ENCODE data around the gene KCNF1. TPM values are rescaled to one million over a fixed set of nuclear protein-coding genes. Genes with fewer than 3 reads are reported as not detected.

Gene KCNF1
- total and polyA plus RNA-seq, 11 donors = 0.20 to 0.36 (median 0.23) TPM; not detected in 5

DNA sequence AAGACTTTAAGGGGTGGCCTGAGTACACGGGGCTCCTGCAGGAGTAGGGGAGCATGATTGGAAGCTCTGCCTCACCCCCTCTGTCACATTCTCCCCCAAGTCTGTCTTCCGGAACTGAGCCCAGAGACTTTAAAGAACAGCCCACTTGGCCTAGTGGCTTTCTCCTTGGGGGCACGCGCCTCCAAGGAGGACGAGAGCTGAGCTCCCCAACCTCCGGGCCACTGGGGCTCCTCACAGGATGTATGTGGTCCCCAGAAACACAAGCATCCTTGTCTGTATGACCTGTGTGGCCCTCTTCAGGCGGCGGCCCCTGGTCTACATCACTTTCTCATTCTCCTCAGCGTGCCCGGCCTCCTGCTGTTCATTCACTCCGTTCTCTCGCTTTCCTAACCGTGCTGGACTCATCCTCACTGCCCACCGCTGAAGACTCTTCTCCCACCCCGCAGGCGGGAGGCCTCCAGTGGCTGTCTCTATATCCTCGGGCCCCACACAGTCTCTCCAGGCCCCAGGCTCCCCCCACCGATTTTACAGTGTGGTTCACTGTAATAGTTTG is 23.7 kb downstream of the KCNF1 start:
- peaks cover 0 to 6% (median 0%) of the 10 kb centered on the region in 12 donors for H3K4me1 ChIP-seq
- DNase-seq = no peak
- intact Hi-C loops (cut with DNase I) = loop anchor here in 1 of 10 donors (5.0 kb wide), 1 partner anchor 47 kb away; no protein-coding TSS in a partner anchor
- no peak for ATAC-seq
- H3K27me3 ChIP-seq = peaks cover 0 to 6% (median 0%) of the 10 kb centered on the region in 9 donors
- H3K27ac ChIP-seq = no peak overlapping the region
- TF ChIP-seq, protein P1, sequence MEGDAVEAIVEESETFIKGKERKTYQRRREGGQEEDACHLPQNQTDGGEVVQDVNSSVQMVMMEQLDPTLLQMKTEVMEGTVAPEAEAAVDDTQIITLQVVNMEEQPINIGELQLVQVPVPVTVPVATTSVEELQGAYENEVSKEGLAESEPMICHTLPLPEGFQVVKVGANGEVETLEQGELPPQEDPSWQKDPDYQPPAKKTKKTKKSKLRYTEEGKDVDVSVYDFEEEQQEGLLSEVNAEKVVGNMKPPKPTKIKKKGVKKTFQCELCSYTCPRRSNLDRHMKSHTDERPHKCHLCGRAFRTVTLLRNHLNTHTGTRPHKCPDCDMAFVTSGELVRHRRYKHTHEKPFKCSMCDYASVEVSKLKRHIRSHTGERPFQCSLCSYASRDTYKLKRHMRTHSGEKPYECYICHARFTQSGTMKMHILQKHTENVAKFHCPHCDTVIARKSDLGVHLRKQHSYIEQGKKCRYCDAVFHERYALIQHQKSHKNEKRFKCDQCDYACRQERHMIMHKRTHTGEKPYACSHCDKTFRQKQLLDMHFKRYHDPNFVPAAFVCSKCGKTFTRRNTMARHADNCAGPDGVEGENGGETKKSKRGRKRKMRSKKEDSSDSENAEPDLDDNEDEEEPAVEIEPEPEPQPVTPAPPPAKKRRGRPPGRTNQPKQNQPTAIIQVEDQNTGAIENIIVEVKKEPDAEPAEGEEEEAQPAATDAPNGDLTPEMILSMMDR (IDR thresholded peaks at IDR 0.05) = no peak
- no peak for TF ChIP-seq POLR2A (IDR thresholded peaks at IDR 0.05)
- H3K9me3 ChIP-seq = peaks cover 0 to 18% (median 9%) of the 10 kb centered on the region in 12 donors
- no peaks in the 10 kb centered on the region for H3K36me3 ChIP-seq
- WGBS, 4 donors = 84 to 87% (median 85%) methylated on average over 18 of the region's 18 CpGs
- no peak overlapping the region for H3K4me3 ChIP-seq

DNA sequence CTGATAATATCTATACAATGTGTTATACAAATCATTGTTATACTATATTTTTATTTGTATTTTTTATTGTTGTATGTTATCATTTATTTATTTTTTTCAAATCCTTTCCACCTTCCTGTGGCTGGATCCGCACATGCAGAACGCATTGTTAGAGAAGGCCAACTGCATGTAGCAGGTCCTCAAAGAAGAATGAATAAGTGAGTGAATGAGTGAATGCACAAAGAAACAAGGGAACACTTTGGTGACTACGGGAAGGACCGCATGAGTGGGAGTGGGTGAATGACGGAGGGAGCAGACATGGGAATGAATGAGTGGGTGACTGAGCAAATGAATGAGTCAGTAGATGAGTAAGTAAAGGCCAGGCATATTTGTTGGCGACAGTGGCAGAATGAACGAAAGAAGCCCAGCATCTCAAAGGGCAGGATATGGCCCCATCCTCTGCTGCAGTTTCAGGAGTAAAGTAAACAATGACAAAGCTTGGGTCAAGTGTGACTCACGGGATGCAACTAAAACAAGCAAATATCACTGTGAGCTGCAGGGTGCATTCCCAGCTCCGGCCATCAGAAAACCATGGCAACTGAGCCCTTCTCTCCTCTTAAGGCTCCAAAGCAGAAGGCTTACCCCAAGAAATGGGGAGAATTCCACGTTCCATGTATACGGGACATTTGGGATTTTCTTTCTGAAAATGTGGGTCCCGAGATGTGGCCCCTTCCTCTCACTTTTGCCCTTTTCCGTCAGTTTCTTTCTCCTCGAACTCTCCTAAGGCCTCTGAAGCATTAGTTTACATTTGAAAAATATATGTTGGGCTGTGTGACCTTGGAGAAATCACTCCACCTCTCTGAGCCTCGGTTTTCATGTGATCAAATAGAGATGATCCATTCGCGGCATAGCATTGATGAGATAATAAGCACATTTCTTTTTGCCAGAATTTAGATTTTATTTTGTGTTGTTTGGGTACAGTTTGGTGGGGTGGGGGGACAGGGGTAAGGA is 24.5 kb downstream of the KCNF1 start:
- Histone ChIP-seq H3K27me3 (peaks cover 0 to 6% (median 0%) of the 10 kb centered on the region in 9 donors), H3K9me3 (peaks cover 0 to 18% (median 9%) of the 10 kb centered on the region in 12 donors), H3K36me3 (no peaks in the 10 kb centered on the region), H3K4me3 (no peak overlapping the region), H3K4me1 (peaks cover 0 to 6% (median 0%) of the 10 kb centered on the region in 12 donors), H3K27ac (no peak overlapping the region)
- peak in 1 of 5 donors; percentile 43 for DNase-seq
- 72 to 78% (median 76%) methylated on average over 17 of the region's 17 CpGs for WGBS, 4 donors
- intact Hi-C loops (cut with DNase I) = loop anchor here in 1 of 10 donors (5.0 kb wide), 1 partner anchor 46 kb away; no protein-coding TSS in a partner anchor
- TF ChIP-seq, protein P1 (IDR thresholded peaks at IDR 0.05) = no peak
- no peak for TF ChIP-seq POLR2A (IDR thresholded peaks at IDR 0.05)
- ATAC-seq = peak in 1 of 4 donors; percentile 75

DNA sequence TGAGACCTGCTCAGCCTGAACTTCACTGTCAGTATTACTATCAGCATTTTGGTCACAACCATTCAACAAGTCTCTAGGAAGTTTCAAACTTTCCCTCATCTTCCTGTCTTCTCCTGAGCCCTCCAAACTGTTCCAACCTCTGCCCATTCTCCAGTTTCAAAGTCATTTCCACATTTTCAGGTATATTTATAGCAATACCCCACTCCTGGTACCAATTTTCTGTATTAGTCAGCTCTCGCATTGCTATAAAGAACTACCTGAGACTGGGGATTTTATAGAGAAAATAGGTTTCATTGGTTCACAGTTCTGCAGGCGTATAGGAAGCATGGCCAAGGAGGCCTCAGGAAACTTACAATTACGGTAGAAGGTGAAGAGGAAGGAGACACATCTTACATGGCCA is 27.3 kb downstream of the KCNF1 start:
- Histone ChIP-seq H3K9me3 (peaks cover 0 to 18% (median 9%) of the 10 kb centered on the region in 12 donors), H3K4me3 (no peak overlapping the region), H3K4me1 (no peaks in the 10 kb centered on the region), H3K27me3 (peaks cover 0 to 6% (median 0%) of the 10 kb centered on the region in 9 donors), H3K27ac (no peak overlapping the region), H3K36me3 (no peaks in the 10 kb centered on the region)
- intact Hi-C loops (cut with DNase I) = loop anchor here in 1 of 10 donors (5.0 kb wide), 1 partner anchor 43 kb away; no protein-coding TSS in a partner anchor
- DNase-seq (no peak), ATAC-seq (no peak)
- WGBS, 4 donors = 94 to 96% (median 95%) methylated on average over 3 of the region's 3 CpGs
- no peak for TF ChIP-seq POLR2A (IDR thresholded peaks at IDR 0.05)
- TF ChIP-seq, protein P1 (IDR thresholded peaks at IDR 0.05) = no peak

DNA sequence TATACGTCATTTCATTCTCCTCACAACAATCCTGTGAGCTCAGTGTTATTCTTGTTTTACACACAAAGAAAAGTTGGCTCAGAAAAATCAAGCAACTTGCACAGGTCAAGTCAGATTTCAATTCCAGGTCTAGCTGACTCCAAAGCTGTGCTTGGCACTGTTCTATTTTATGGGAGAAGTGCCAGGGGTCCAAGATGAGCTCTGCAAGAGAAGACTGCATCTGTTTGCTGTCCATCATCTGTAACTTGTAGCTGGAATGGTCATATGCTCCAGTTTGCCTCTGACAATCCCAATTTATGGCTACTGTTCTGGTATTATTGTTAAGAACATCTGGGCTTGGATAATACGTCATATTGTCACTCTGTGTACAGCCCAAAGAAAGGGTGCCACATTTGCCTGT is 28.9 kb downstream of the KCNF1 start:
- TF ChIP-seq, protein P1 (IDR thresholded peaks at IDR 0.05) = no peak
- TF ChIP-seq POLR2A (IDR thresholded peaks at IDR 0.05) = no peak
- H3K4me1 ChIP-seq = no peaks in the 10 kb centered on the region
- DNase-seq = no peak
- WGBS, 4 donors = 75 to 78% (median 75%) methylated on average over 2 of the region's 2 CpGs
- ATAC-seq = no peak
- H3K27ac ChIP-seq = no peak overlapping the region
- H3K27me3 ChIP-seq = peaks cover 0 to 9% (median 0%) of the 10 kb centered on the region in 9 donors
- intact Hi-C loops (cut with DNase I) = no loop called here
- H3K36me3 ChIP-seq = no peaks in the 10 kb centered on the region
- H3K9me3 ChIP-seq = peaks cover 0 to 18% (median 9%) of the 10 kb centered on the region in 12 donors
- no peak overlapping the region for H3K4me3 ChIP-seq
